Measurements from ENCODE around the gene ERN2.

ERN2 gene

GRCh38 chr16:23716484-23716883 is 3.5 kb upstream of the ERN2 start:
- no peak for DNase-seq

GRCh38 chr16:23711785-23712184 is 1.2 kb downstream of the ERN2 start:
- no peak for DNase-seq

- no peak for DNase-seq
Measured at GRCh38 chr16:23710504-23710903, 2.5 kb downstream of the ERN2 start.

- no peak for DNase-seq
Measured at GRCh38 chr16:23710008-23710407, 3.0 kb downstream of the ERN2 start.

- no peak for DNase-seq
Measured at GRCh38 chr16:23709536-23709935, 3.5 kb downstream of the ERN2 start.

- no peak for DNase-seq
Measured at GRCh38 chr16:23706439-23706838, 6.6 kb downstream of the ERN2 start.

- no peak for DNase-seq
Measured at GRCh38 chr16:23705517-23705902, 7.5 kb downstream of the ERN2 start.

- no peak for DNase-seq
Measured at GRCh38 chr16:23704772-23705516, 8.1 kb downstream of the ERN2 start.

- no peak for DNase-seq
Measured at GRCh38 chr16:23702951-23703350, 10.1 kb downstream of the ERN2 start.

- no peak for DNase-seq
Measured at GRCh38 chr16:23701045-23701444, 12.0 kb downstream of the ERN2 start.

- no peak for DNase-seq
Measured at GRCh38 chr16:23700509-23700908, 12.5 kb downstream of the ERN2 start.

GRCh38 chr16:23700093-23700492 is 12.9 kb downstream of the ERN2 start:
- DNase-seq, result no peak

- DNase-seq, result no peak
Measured at GRCh38 chr16:23699100-23699499, 13.9 kb downstream of the ERN2 start.

GRCh38 chr16:23695756-23696155 is 17.3 kb downstream of the ERN2 start:
- no peak for DNase-seq

- no peak for DNase-seq
Measured at GRCh38 chr16:23694644-23695373, 18.2 kb downstream of the ERN2 start.

GRCh38 chr16:23694265-23694643 is 18.8 kb downstream of the ERN2 start:
- no peak for DNase-seq

GRCh38 chr16:23692190-23692837 is 20.7 kb downstream of the ERN2 start:
- no peak for DNase-seq

GRCh38 chr16:23691483-23692189 is 21.4 kb downstream of the ERN2 start:
- DNase-seq, result no peak

GRCh38 chr16:23690771-23691482 is 22.1 kb downstream of the ERN2 start:
- no peak for DNase-seq

- no peak for DNase-seq
Measured at GRCh38 chr16:23689442-23690187, 23.4 kb downstream of the ERN2 start.

GRCh38 chr16:23687034-23687808 is 25.8 kb downstream of the ERN2 start:
- no peak for DNase-seq

Data from DMS 273 treated with DMSO at 0.1 percent for 48 hours (cell line).